NCI-H2171 treated with DMSO at 0.1 percent for 48 hours (cell line): ENCODE measurements around the gene PMFBP1.
A peak's percentile ranks its signal among the peaks of the same experiment; 100 is the strongest.
"Not testable (repeated sequence)": the region's sequence is repeated elsewhere in the genome, so short reads cannot be mapped to it uniquely, and the experiment has no call there.

Experiments
- DNase-seq: peaks from one replicate; lab custom pipeline; 2025; lab: John Stamatoyannopoulos, UW

Gene PMFBP1

GRCh38 chr16:72107371-72107770, 64.6 kb downstream of the PMFBP1 start:
- DNase-seq, result no peak

GRCh38 chr16:72105978-72106377, 66.0 kb downstream of the PMFBP1 start:
- DNase-seq, result no peak

- no peak for DNase-seq
Measured at GRCh38 chr16:72104905-72105304, 67.0 kb downstream of the PMFBP1 start.

- DNase-seq, result no peak
Measured at GRCh38 chr16:72101195-72101594, 70.8 kb downstream of the PMFBP1 start.

GRCh38 chr16:72099377-72099818, 72.6 kb downstream of the PMFBP1 start:
- DNase-seq, result peak; percentile 64

- DNase-seq, result no peak
Measured at GRCh38 chr16:72098936-72099335, 73.0 kb downstream of the PMFBP1 start.

GRCh38 chr16:72094266-72094610, 77.7 kb downstream of the PMFBP1 start:
- DNase-seq, result no peak

- peak; percentile 99 for DNase-seq
Measured at GRCh38 chr16:72093448-72094265, 78.3 kb downstream of the PMFBP1 start, which contains the start of the genes DHX38 and TXNL4B. TSS of gene DHX38 (plus strand) at chr16:72093847. CDS start at chr16:72096158, 2,311 bp downstream. TSS of gene TXNL4B (minus strand) at chr16:72093620. CDS start at chr16:72090749, 2,871 bp downstream.

- no peak for DNase-seq
Measured at GRCh38 chr16:72092832-72093447, 79.0 kb downstream of the PMFBP1 start.

- no peak for DNase-seq
Measured at GRCh38 chr16:72091217-72091616, 80.7 kb downstream of the PMFBP1 start.

GRCh38 chr16:72085002-72085401, 87.0 kb downstream of the PMFBP1 start:
- DNase-seq, result no peak

- DNase-seq, result no peak
Measured at GRCh38 chr16:72084445-72084844, 87.5 kb downstream of the PMFBP1 start.

- DNase-seq, result no peak
Measured at GRCh38 chr16:72083778-72084404, 88.1 kb downstream of the PMFBP1 start.

- DNase-seq, result not testable (repeated sequence)
Measured at GRCh38 chr16:72076991-72077706, 94.8 kb downstream of the PMFBP1 start.

- DNase-seq, result not testable (repeated sequence)
Measured at GRCh38 chr16:72075067-72075466, 96.9 kb downstream of the PMFBP1 start.

GRCh38 chr16:72073560-72074230, 98.3 kb downstream of the PMFBP1 start:
- DNase-seq, result no peak

GRCh38 chr16:72072514-72073342, 99.2 kb downstream of the PMFBP1 start:
- DNase-seq, result no peak
